H9 (cell line): ENCODE measurements around the gene TXNRD1. TPM values are rescaled to one million over a fixed set of nuclear protein-coding genes. Genes with fewer than 3 reads are reported as not detected.

Source experiments
- DNase-seq: peaks from one replicate; pipeline ENCODE4 v3.0.0-alpha.2; 2017
- H2AFZ ChIP-seq: one replicate; pipeline ENCODE4 v1.6.1; 2013; ENCODE audit warnings: mild to moderate bottlenecking, low read length, control low read depth, moderate library complexity
- H2AK5ac ChIP-seq: 2 replicates; pipeline ENCODE4 v1.6.1; 2013; ENCODE audit warnings: low read length, control low read depth, mixed read lengths; ENCODE audit not compliant: insufficient read length
- H2BK120ac ChIP-seq: one replicate; pipeline ENCODE4 v1.6.1; 2013; ENCODE audit warnings: low read depth, mild to moderate bottlenecking, low read length, control low read depth, inconsistent platforms; ENCODE audit not compliant: poor library complexity, severe bottlenecking
- H2BK12ac ChIP-seq: 2 replicates; pipeline ENCODE4 v1.6.1; 2013; ENCODE audit warnings: low read length, control low read depth, mixed read lengths, low read depth; ENCODE audit not compliant: insufficient read length
- H2BK15ac ChIP-seq: 2 replicates; pipeline ENCODE4 v1.6.1; 2013; ENCODE audit warnings: low read depth, low read length, control low read depth
- H2BK20ac ChIP-seq: one replicate; pipeline ENCODE4 v1.6.1; 2013; ENCODE audit warnings: low read depth, mild to moderate bottlenecking, low read length, control low read depth, inconsistent platforms; ENCODE audit not compliant: poor library complexity, severe bottlenecking
- H2BK5ac ChIP-seq: 2 replicates; pipeline ENCODE4 v1.6.1; 2013; ENCODE audit warnings: low read length, control low read depth, mixed read lengths; ENCODE audit not compliant: insufficient read length
- H3K14ac ChIP-seq: 2 replicates; pipeline ENCODE4 v1.6.1; 2013; ENCODE audit warnings: low read length, control low read depth; ENCODE audit not compliant: insufficient read depth
- H3K18ac ChIP-seq: 2 replicates; pipeline ENCODE4 v1.6.1; 2013; ENCODE audit warnings: low read depth, mild to moderate bottlenecking, mixed read lengths, low read length, control low read depth; ENCODE audit not compliant: insufficient read length
- H3K23ac ChIP-seq: 2 replicates; pipeline ENCODE4 v1.6.1; 2013; ENCODE audit warnings: low read length, control low read depth, mixed read lengths, low read depth; ENCODE audit not compliant: insufficient read length
- H3K23me2 ChIP-seq: 2 replicates; pipeline ENCODE4 v1.6.1; 2013; ENCODE audit warnings: low read depth, mild to moderate bottlenecking, mixed read lengths, low read length, control low read depth; ENCODE audit not compliant: insufficient read length, poor library complexity, severe bottlenecking
- H3K27ac ChIP-seq: 2 replicates; pipeline ENCODE4 v1.5.1; 2013; ENCODE audit warnings: low read length, control low read depth, mixed read lengths, low read depth; ENCODE audit not compliant: insufficient read length
- H3K27me3 ChIP-seq: 2 replicates; pipeline ENCODE4 v1.6.1; 2013; ENCODE audit warnings: low read length, control low read depth, inconsistent platforms; ENCODE audit not compliant: insufficient read depth
- H3K4ac ChIP-seq: 2 replicates; pipeline ENCODE4 v1.6.1; 2013; ENCODE audit warnings: low read depth, mild to moderate bottlenecking, control low read depth, inconsistent platforms, low read length, moderate library complexity
- H3K4me1 ChIP-seq: 2 replicates; pipeline ENCODE4 v1.6.1; 2013; ENCODE audit warnings: low read length, control low read depth, inconsistent platforms; ENCODE audit not compliant: insufficient read depth
- H3K4me2 ChIP-seq: 2 replicates; pipeline ENCODE4 v1.6.1; 2013; ENCODE audit warnings: low read length, control low read depth, mixed read lengths; ENCODE audit not compliant: insufficient read length, insufficient read depth
- H3K56ac ChIP-seq: 2 replicates; pipeline ENCODE4 v1.6.1; 2013; ENCODE audit warnings: low read depth, mild to moderate bottlenecking, mixed read lengths, low read length, control low read depth; ENCODE audit not compliant: insufficient read length
- H3K79me1 ChIP-seq: 2 replicates; pipeline ENCODE4 v1.6.1; 2013; ENCODE audit warnings: low read depth, mild to moderate bottlenecking, moderate library complexity, low read length, control low read depth, inconsistent platforms; ENCODE audit not compliant: insufficient read depth, poor library complexity, severe bottlenecking
- H3K79me2 ChIP-seq: 2 replicates; pipeline ENCODE4 v1.6.1; 2013; ENCODE audit warnings: low read length, control low read depth, inconsistent platforms; ENCODE audit not compliant: insufficient read depth
- H3K9ac ChIP-seq: 2 replicates; pipeline ENCODE4 v1.6.1; 2013; ENCODE audit warnings: low read length, control low read depth, mixed read lengths; ENCODE audit not compliant: insufficient read length; ENCODE audit errors: extremely low read depth
- H3K9me3 ChIP-seq: one replicate; pipeline ENCODE4 v1.6.1; 2013; ENCODE audit warnings: low read depth, low read length, inconsistent platforms; ENCODE audit not compliant: control insufficient read depth
- H3T11ph ChIP-seq: one replicate; pipeline ENCODE4 v1.6.1; 2013; ENCODE audit warnings: mild to moderate bottlenecking, low read length, control low read depth, inconsistent platforms
- H4K20me1 ChIP-seq: one replicate; pipeline ENCODE4 v1.6.1; 2013; ENCODE audit not compliant: control insufficient read depth, insufficient read length, insufficient read depth
- H4K5ac ChIP-seq: 2 replicates; pipeline ENCODE4 v1.6.1; 2013; ENCODE audit warnings: low read depth, mild to moderate bottlenecking, mixed read lengths, low read length, control low read depth; ENCODE audit not compliant: insufficient read length
- H4K8ac ChIP-seq: replicated peaks from 2 replicates; pipeline ENCODE4 v1.6.1; 2013; ENCODE audit warnings: low read length, control low read depth, mixed read lengths, low read depth; ENCODE audit not compliant: insufficient read length
- H4K91ac ChIP-seq: 2 replicates; pipeline ENCODE4 v1.6.1; 2013; ENCODE audit warnings: low read depth, mild to moderate bottlenecking, moderate library complexity, mixed read lengths, low read length, control low read depth; ENCODE audit not compliant: insufficient read length
- H3K27ac Mint-ChIP-seq, 3 experiments: 2 replicates in 2 of 3; 3 replicates in 1 of 3; pipeline ENCODE4 v1.8.0; 2020 to 2021; ENCODE audit warnings: mixed read lengths in 3 of 3, mild to moderate bottlenecking in 1 of 3, moderate library complexity in 1 of 3
- H3K27me3 Mint-ChIP-seq: 2 replicates; pipeline ENCODE4 v1.8.0; 2021; ENCODE audit warnings: low read depth, mild to moderate bottlenecking, moderate library complexity, mixed read lengths
- H3K36me3 Mint-ChIP-seq, 3 experiments: 2 replicates in 2 of 3; 3 replicates in 1 of 3; pipeline ENCODE4 v1.8.0; 2020 to 2021; ENCODE audit warnings: low read depth in 3 of 3, mixed read lengths in 3 of 3; ENCODE audit not compliant: insufficient read depth in 1 of 3
- H3K4me1 Mint-ChIP-seq, 2 experiments: 2 replicates each; pipeline ENCODE4 v1.8.0; 2020; ENCODE audit warnings: mixed read lengths in 2 of 2
- H3K4me3 Mint-ChIP-seq, 2 experiments: 2 replicates in 1 of 2; 3 replicates in 1 of 2; pipeline ENCODE4 v1.8.0; 2020 to 2021; ENCODE audit warnings: mild to moderate bottlenecking in 2 of 2, mixed read lengths in 2 of 2, moderate library complexity in 1 of 2
- H3K9me3 Mint-ChIP-seq, 2 experiments: 2 replicates in 1 of 2; 3 replicates in 1 of 2; pipeline ENCODE4 v1.8.0; 2020; ENCODE audit warnings: mild to moderate bottlenecking in 2 of 2, mixed read lengths in 2 of 2, moderate library complexity in 1 of 2
- CTCF ChIP-seq: fragments of 200-600 bp; sonication (generic); conservative IDR thresholded peaks from 3 replicates; pipeline ENCODE4 v1.8.0; 2021; ENCODE audit warnings: antibody characterized with exemption, mild to moderate bottlenecking
- WGBS: extraction: QIAGEN DNeasy Blood & Tissue Kit; methylation state at CpG from one replicate; pipeline ENCODE4 v1.1.7; 2013; ENCODE audit warnings: missing lambda C conversion rate, low lambda C conversion rate, mixed read lengths; ENCODE audit not compliant: insufficient read length; ENCODE audit errors: extremely low coverage; 5-methylcytosine and 5-hydroxymethylcytosine counted together
- total RNA-seq: library from RNA; stranded (reverse); gene quantifications from 2 replicates; pipeline ENCODE4 v1.2.1, GENCODE V29; 2021

TXNRD1 gene
- total RNA-seq, 1 experiment from 2014 or later = 100 TPM

- no peak overlapping the region for H3K27ac ChIP-seq
- no peaks in the 10 kb centered on the region for H3K79me1 ChIP-seq
- no peak overlapping the region for H2BK20ac ChIP-seq
- no peaks in the 10 kb centered on the region for H3K9me3 ChIP-seq
- no peak overlapping the region for H2BK15ac ChIP-seq
- H3K27ac Mint-ChIP-seq = no peak overlapping the region
- H3K14ac ChIP-seq = no peak overlapping the region
- H3K4me3 Mint-ChIP-seq = no peak overlapping the region
- H3K4me1 ChIP-seq = no peaks in the 10 kb centered on the region
- WGBS = no CpG with 5 or more reads among the region's 8 CpGs
- no peaks in the 10 kb centered on the region for H3K4me1 Mint-ChIP-seq
- H2BK5ac ChIP-seq = no peak overlapping the region
- H3K36me3 Mint-ChIP-seq = no peaks in the 10 kb centered on the region
- no peak overlapping the region for H2BK120ac ChIP-seq
- H2AFZ ChIP-seq = no peak overlapping the region
- H2BK12ac ChIP-seq = no peak overlapping the region
- H3K4ac ChIP-seq = no peak overlapping the region
- H3K23ac ChIP-seq = no peak overlapping the region
- H3K9me3 Mint-ChIP-seq = no peaks in the 10 kb centered on the region
- no peak overlapping the region for H3K9ac ChIP-seq
- H3T11ph ChIP-seq = no peak overlapping the region
- no peaks in the 10 kb centered on the region for H4K20me1 ChIP-seq
- H3K27me3 Mint-ChIP-seq = peaks cover 2% of the 10 kb centered on the region
- no peak overlapping the region for H2AK5ac ChIP-seq
- no peak overlapping the region for H3K18ac ChIP-seq
- H3K27me3 ChIP-seq = no peaks in the 10 kb centered on the region
- TF ChIP-seq CTCF = no peak
- H4K91ac ChIP-seq = no peak overlapping the region
- no peak for DNase-seq
- H4K5ac ChIP-seq = no peak overlapping the region
- H4K8ac ChIP-seq = no peak overlapping the region
- no peaks in the 10 kb centered on the region for H3K23me2 ChIP-seq
- H3K56ac ChIP-seq = no peak overlapping the region
- H3K4me2 ChIP-seq = no peak overlapping the region
- H3K79me2 ChIP-seq = no peaks in the 10 kb centered on the region
These were observed 37.7 kb upstream of the TXNRD1 start for GRCh38 chr12:104177663-104178501.
